GM13976 (cell line): ENCODE results near the gene FRMD8.

Experiments used
- DNase-seq: peaks from one replicate; pipeline ENCODE4 v3.0.0; 2012; ENCODE audit warnings: low spot score
- in situ Hi-C: fragments of 300-500 bp; cut with MboI; formaldehyde crosslinking; loops from one replicate; pipeline ENCODE4 v1.12.0; 2022; ENCODE audit warnings: low sequenced_read_pairs, mixed read lengths, inconsistent platforms; ENCODE audit not compliant: unreplicated experiment
- TF ChIP-seq, protein P1 (sequence below): IDR thresholded peaks from 2 replicates; pipeline ENCODE4 v1.5.1; 2012; ENCODE audit warnings: borderline replicate concordance, mild to moderate bottlenecking; ENCODE audit not compliant: insufficient read depth; ENCODE audit errors: extremely low read depth, missing control alignments, control extremely low read depth

The FRMD8 gene

DNA sequence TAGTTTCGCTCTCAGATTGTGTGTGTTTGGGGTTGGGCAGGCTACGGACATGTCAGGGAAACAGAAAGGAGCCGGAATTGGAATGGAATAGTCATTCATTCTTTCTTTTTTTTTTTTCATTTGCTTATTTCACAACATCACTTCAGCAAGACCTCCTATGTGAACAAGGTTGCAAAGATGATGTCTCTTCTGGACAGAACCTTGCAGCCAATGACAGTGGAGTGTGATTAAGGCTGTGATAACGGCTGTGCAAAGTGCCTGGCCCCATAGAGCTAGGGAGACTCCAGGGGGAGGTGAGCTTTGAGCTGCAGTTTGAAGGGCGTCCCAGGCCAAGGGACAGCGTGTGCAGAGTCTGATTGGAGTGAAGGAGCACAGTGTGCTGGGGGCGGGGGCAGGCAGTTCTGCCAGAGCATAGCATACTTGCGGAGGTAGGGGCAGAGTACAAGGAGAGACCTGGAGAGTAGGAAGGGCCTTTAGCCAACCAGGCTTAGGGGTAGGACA is 28.5 kb upstream of the FRMD8 start:
- TF ChIP-seq, protein P1, sequence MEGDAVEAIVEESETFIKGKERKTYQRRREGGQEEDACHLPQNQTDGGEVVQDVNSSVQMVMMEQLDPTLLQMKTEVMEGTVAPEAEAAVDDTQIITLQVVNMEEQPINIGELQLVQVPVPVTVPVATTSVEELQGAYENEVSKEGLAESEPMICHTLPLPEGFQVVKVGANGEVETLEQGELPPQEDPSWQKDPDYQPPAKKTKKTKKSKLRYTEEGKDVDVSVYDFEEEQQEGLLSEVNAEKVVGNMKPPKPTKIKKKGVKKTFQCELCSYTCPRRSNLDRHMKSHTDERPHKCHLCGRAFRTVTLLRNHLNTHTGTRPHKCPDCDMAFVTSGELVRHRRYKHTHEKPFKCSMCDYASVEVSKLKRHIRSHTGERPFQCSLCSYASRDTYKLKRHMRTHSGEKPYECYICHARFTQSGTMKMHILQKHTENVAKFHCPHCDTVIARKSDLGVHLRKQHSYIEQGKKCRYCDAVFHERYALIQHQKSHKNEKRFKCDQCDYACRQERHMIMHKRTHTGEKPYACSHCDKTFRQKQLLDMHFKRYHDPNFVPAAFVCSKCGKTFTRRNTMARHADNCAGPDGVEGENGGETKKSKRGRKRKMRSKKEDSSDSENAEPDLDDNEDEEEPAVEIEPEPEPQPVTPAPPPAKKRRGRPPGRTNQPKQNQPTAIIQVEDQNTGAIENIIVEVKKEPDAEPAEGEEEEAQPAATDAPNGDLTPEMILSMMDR: no peak
- in situ Hi-C loops: loop anchor here (5.0 kb wide), 1 partner anchor 149 kb away; no protein-coding TSS in a partner anchor

DNA sequence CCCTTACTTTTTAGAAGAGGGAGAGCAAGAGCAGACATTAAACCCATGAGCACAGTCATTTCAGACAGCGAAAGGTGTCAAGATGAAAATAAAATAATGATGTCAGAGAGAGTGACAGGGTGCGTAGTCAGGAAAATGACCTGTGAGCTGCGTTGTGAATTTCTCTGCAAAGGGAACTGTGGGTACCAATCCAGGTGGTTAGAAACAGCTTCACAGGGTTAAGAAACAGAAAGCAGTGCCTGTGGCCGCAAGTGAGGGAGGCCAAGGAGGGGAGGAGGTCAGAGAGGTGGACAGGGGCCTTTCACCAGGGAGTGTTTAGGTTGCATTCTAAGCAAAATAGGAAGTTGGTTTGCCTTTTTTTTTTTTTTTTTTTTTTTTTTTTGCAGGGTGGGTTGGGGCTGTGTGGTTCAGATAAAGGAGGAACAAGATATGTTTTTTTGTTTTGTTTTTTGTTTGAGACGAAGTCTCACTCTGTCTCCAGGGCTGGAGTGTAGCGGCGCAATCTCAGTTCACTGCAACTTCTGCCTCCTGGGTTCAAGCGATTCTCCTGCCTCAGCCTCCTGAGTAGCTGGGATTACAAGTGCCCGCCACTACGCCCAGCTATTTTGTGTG is 24.0 kb upstream of the FRMD8 start:
- TF ChIP-seq, protein P1: no peak
- peak; percentile 76 for DNase-seq
- in situ Hi-C loops: no loop called here

More for the DNA sequence above, 28.5 kb upstream of the FRMD8 start:
- DNase-seq: no peak

DNA sequence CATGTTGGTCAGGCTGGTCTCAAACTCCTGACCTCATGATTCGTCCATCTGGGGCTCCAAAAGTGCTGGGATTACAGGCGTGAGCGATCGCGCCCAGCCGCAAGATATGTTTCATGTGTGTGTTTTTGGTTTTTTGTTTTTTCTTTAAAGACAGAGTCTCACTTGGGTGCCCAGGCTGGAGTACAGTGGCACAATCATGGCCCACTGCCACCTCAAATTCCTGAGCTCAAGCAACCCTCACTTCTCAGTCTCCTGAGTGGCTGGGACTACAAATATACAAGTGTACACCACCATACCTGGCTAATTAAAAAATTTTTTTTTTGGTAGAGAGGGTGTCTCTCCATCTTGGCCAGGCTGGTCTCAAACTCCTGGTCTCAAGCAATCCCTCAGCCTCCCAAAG is 23.5 kb upstream of the FRMD8 start:
- in situ Hi-C loops: no loop called here
- no peak for DNase-seq
- TF ChIP-seq, protein P1: no peak

DNA sequence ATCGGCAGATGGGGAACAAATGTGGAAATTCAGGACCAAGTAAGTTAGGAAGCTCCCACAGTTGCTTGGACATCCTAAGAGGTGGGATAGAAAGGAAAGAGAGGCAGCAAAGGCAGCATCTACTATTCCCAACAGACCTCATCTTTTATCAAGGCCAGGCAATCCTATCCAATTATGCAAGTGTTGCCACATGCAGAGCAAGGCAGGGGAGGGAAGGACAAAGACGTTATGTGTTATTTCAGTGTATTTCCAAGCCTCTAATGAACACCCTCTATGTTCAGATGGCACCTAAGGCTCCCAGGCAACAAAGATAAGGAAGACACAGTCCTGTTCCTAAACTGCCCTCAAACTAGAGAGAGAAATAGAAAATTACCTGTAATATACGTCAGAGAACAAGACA is 22.7 kb upstream of the FRMD8 start:
- TF ChIP-seq, protein P1: no peak
- DNase-seq: no peak
- in situ Hi-C loops: no loop called here

DNA sequence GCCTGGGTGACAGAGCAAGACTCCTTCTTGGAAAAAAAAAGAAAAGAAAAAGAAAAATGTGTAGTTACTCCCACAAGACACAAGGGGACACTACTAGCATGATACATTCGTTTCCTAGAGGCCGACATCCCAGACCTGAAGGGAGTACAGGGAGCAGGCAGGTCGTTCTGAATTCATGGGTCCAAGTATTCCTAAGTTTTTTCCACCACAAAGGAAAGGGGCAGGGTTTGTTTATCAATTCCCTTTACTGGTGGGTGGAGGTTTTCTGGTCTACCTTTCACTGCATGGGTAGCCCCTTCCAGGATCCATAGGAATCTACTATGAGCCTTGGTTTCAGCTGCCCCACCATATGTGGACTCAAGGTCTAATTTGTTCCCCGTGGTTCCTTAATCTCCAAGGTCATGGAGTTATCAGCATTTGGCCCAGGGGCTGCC is 20.1 kb upstream of the FRMD8 start:
- TF ChIP-seq, protein P1: peak; percentile 69
- DNase-seq: peak; percentile 86
- in situ Hi-C loops: no loop called here

DNA sequence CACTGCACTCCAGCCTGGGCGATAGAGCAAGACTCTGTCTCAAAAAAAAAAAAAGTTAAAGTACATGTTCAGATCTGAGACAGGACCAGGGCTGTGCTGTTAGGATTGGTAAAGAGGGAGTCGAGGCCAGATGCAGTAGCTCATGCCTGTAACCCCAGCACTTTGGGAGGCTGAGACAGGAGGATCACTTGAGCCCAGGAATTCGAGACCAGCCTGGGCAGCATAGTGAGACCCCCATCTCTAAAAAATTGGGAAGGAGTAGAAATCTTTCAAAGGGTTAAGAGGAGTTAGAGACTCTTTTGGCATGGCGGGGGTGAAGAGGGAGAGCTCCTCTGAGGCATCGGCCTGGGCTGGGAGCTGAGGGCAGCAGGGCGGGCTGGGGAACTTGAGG is 15.8 kb upstream of the FRMD8 start:
- no peak for DNase-seq
- in situ Hi-C loops: no loop called here
- TF ChIP-seq, protein P1: no peak
